Endothelial cell of umbilical vein (primary cell): ENCODE results near the gene RNF144B. TPM values are rescaled to one million over a fixed set of nuclear protein-coding genes. Genes with fewer than 3 reads are reported as not detected.

Source experiments
- BruUV-seq: library from RNA; stranded (reverse); fragments of 400-500 nt; replicated peaks from 2 replicates; lab custom pipeline; 2021; lab: Mats Ljungman, UMichigan
- CTCF ChIA-PET: fragments of 300-600, 350-600 bp; sonication (Branson Sonifier 250); formaldehyde crosslinking; loops from one replicate; lab custom pipeline; 2021; ENCODE audit warnings: antibody characterized with exemption, inconsistent platforms; lab: Charles Lee
- POLR2A ChIA-PET: fragments of 300-600, 350-600 bp; sonication (Branson Sonifier 250); formaldehyde crosslinking; loops from one replicate; lab custom pipeline; 2021; ENCODE audit warnings: antibody characterized with exemption, inconsistent platforms; lab: Charles Lee
- DNase-seq: peaks from one replicate; pipeline ENCODE4 v3.0.0-alpha.2; 2011; ENCODE audit warnings: low read depth, low spot score
- FAIRE-seq: peaks from 2 replicates; lab custom pipeline; 2011; peaks lifted over from hg19 to GRCh38; lab: Jason Lieb, UNC
- H2AFZ ChIP-seq: 2 replicates; pipeline ENCODE4 v1.6.0; 2012; ENCODE audit warnings: low read depth, low read length, control low read depth, inconsistent platforms
- H3K27ac ChIP-seq: 2 replicates; pipeline ENCODE4 v1.5.1; 2011; ENCODE audit warnings: low read depth, mild to moderate bottlenecking, control low read depth, low read length, moderate library complexity; ENCODE audit not compliant: insufficient read depth
- H3K27me3 ChIP-seq, 2 experiments: 2 replicates each; pipeline versions ENCODE4 v1.6.0 to v1.6.1; 2011; ENCODE audit warnings: low read length in 2 of 2, mixed read lengths in 1 of 2; ENCODE audit not compliant: control insufficient read depth in 2 of 2, insufficient read depth in 2 of 2
- H3K36me3 ChIP-seq, 2 experiments: 2 replicates in 1 of 2; 3 replicates in 1 of 2; pipeline ENCODE4 v1.5.1; 2011; ENCODE audit warnings: low read length in 2 of 2, mild to moderate bottlenecking in 1 of 2, moderate library complexity in 1 of 2; ENCODE audit not compliant: control insufficient read depth in 2 of 2, insufficient read depth in 2 of 2; ENCODE audit errors: extremely low read depth in 1 of 2
- H3K4me1 ChIP-seq: 3 replicates; pipeline ENCODE4 v1.5.1; 2011; ENCODE audit warnings: mild to moderate bottlenecking, low read length; ENCODE audit not compliant: control insufficient read depth, insufficient read depth; ENCODE audit errors: extremely low read depth
- H3K4me2 ChIP-seq: 2 replicates; pipeline ENCODE4 v1.6.1; 2011; ENCODE audit warnings: low read length, control low read depth, mixed read lengths; ENCODE audit not compliant: insufficient read depth
- H3K4me3 ChIP-seq, 3 experiments: fragments of 200-600 bp in 1 of 3; sonication (generic), shearing (Covaris generic) in 1 of 3; replicated peaks in 1 of 3; 2 replicates each; pipeline ENCODE4 v1.5.1; 2011 to 2016; ENCODE audit warnings: control low read depth in 3 of 3, low read length in 3 of 3, mild to moderate bottlenecking in 2 of 3, inconsistent platforms in 1 of 3, low read depth in 1 of 3, moderate library complexity in 1 of 3; ENCODE audit not compliant: insufficient read depth in 1 of 3
- H3K79me2 ChIP-seq: 2 replicates; pipeline ENCODE4 v1.6.0; 2012; ENCODE audit warnings: low read length, inconsistent platforms; ENCODE audit not compliant: control insufficient read depth, insufficient read depth
- H3K9ac ChIP-seq: replicated peaks from 2 replicates; pipeline ENCODE3; 2011; ENCODE audit warnings: low read length, control low read depth; ENCODE audit not compliant: insufficient read depth; ENCODE audit errors: extremely low read depth
- H3K9me1 ChIP-seq: replicated peaks from 3 replicates; pipeline ENCODE4 v1.6.0; 2011; ENCODE audit warnings: mild to moderate bottlenecking, low read length; ENCODE audit not compliant: control insufficient read depth, insufficient read depth; ENCODE audit errors: extremely low read depth
- H3K9me3 ChIP-seq: replicated peaks from 2 replicates; pipeline ENCODE4 v1.5.1; 2012; ENCODE audit warnings: low read length, inconsistent platforms; ENCODE audit not compliant: control insufficient read depth, insufficient read depth
- H4K20me1 ChIP-seq: replicated peaks from 2 replicates; pipeline ENCODE3; 2011; ENCODE audit warnings: mild to moderate bottlenecking, low read length; ENCODE audit not compliant: control insufficient read depth, insufficient read depth; ENCODE audit errors: extremely low read depth
- EZH2 ChIP-seq: IDR thresholded peaks from 2 replicates; pipeline ENCODE4 v1.6.1; 2012; ENCODE audit warnings: borderline replicate concordance, low read depth, mild to moderate bottlenecking, moderate library complexity, low read length, inconsistent platforms; ENCODE audit not compliant: severe bottlenecking
- FOS ChIP-seq: IDR thresholded peaks from 2 replicates; pipeline ENCODE4 v1.6.1; 2011; ENCODE audit warnings: mild to moderate bottlenecking, low read length, moderate library complexity, borderline replicate concordance; ENCODE audit not compliant: insufficient read depth
- GATA2 ChIP-seq: IDR thresholded peaks from 2 replicates; pipeline ENCODE4 v1.7.0; 2011; ENCODE audit warnings: low read depth, mild to moderate bottlenecking, moderate library complexity, mixed read lengths, low read length; ENCODE audit not compliant: insufficient read length, insufficient read depth
- JUN ChIP-seq: IDR thresholded peaks from 2 replicates; pipeline ENCODE4 v1.6.1; 2011; ENCODE audit warnings: borderline replicate concordance, low read depth; ENCODE audit not compliant: insufficient read length, insufficient read depth
- MYC ChIP-seq: IDR thresholded peaks from one replicate; pipeline ENCODE4 v1.6.1; 2011; ENCODE audit warnings: mild to moderate bottlenecking, low read depth, low read length
- POLR2A ChIP-seq: IDR thresholded peaks from 2 replicates; pipeline ENCODE4 v1.6.1; 2012; ENCODE audit warnings: low read depth, mild to moderate bottlenecking, control low read depth, low read length
- POLR2AphosphoS5 ChIP-seq: IDR thresholded peaks from 2 replicates; pipeline ENCODE4 v1.6.1; 2012; ENCODE audit warnings: low read depth, mild to moderate bottlenecking, control low read depth, low read length, moderate library complexity; ENCODE audit not compliant: insufficient read depth
- dilution Hi-C: fragments of 300-500 bp; cut with MboI; formaldehyde crosslinking; loops from one replicate; pipeline ENCODE4 v1.15.0; 2019; ENCODE audit warnings: low sequenced_read_pairs; ENCODE audit not compliant: extremely low pct_ligation_motif_present
- intact Hi-C: fragments of 100-400 bp; cut with micrococcal nuclease; formaldehyde crosslinking; loops from one replicate; pipeline ENCODE4 v1.10.0; 2022
- polyA plus RNA-seq, 4 experiments: library from polyadenylated mRNA; depleted of rRNA in 3 of 4; stranded (reverse) in 3 of 4; unstranded in 1 of 4; fragments of >200 nt; gene quantifications; 2 replicates each; pipeline versions ENCODE4 v1.2.1 to v1.2.3, GENCODE V29; 2011 to 2012; ENCODE audit warnings: missing spikeins in 1 of 4
- total RNA-seq: library from RNA; stranded (reverse); gene quantifications from 2 replicates; pipeline ENCODE4 v1.2.3, GENCODE V29; 2021
- TF ChIP-seq, protein P1 (sequence below), 2 donors: IDR thresholded peaks; 1 replicate in 1 of 2; 2 replicates in 1 of 2; pipeline ENCODE4 v1.5.1; 2011; ENCODE audit warnings: low read length in 2 of 2, mild to moderate bottlenecking in 2 of 2, moderate library complexity in 2 of 2, control low read depth in 1 of 2, inconsistent platforms in 1 of 2, low read depth in 1 of 2; ENCODE audit not compliant: insufficient read depth in 1 of 2; ENCODE audit errors: extremely low read depth in 1 of 2
- TF ChIP-seq, protein P2 (sequence below): IDR thresholded peaks from 2 replicates; pipeline ENCODE4 v1.6.1; 2011; ENCODE audit not compliant: insufficient read depth, insufficient read length

The RNF144B gene
- total and polyA plus RNA-seq, 2 donors (not counting 3 experiments of a cell fraction or from before 2014, with no cell fraction given), result 18.1 to 97.3 TPM

DNA sequence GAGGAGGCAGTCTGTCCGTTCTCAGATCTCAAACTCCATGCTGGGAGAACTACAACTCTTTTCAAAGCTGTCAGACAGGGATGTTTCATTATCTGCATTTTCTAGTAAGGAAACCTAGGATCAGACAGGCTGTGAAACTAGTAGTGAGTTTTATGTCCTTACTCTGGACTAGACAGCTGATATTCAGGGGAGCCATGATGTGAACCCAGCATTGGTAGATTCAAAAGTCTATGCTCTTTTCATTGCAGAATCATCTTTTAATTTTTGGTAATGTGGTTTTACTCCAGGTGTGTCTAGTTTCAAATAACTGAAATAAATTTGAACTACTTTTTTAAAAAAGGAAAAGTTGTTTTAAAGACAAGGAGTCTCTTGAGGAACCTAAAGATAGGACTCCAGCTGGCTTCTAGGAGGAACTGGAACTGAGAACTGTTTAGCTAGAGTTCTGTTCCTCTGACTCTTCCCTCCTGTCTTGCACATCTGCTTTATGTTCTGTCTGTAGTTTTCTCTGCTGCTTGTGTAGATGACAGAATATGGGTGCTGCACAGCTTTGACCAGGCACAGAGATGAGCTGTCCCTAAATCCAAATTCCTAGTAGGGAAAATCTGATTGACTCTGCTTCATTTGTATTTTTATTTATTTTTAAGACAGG lies 27.8 kb upstream of the RNF144B start:
- BruUV-seq, result no TSS peak
- Histone ChIP-seq H3K4me3 (no peak overlapping the region), H3K27me3 (no peaks in the 10 kb centered on the region), H3K9me1 (no peaks in the 10 kb centered on the region), H3K79me2 (no peaks in the 10 kb centered on the region), H3K4me2 (no peak overlapping the region), H3K27ac (no peak overlapping the region), H3K36me3 (no peaks in the 10 kb centered on the region), H2AFZ (no peak overlapping the region), H3K4me1 (peaks cover 27% of the 10 kb centered on the region), H3K9ac (no peak overlapping the region), H3K9me3 (no peaks in the 10 kb centered on the region), H4K20me1 (no peaks in the 10 kb centered on the region)
- DNase-seq (no peak), FAIRE-seq (no peak)
- POLR2A ChIA-PET, result no interaction called here
- TF ChIP-seq FOS, result no peak
- TF ChIP-seq GATA2, result no peak
- TF ChIP-seq EZH2, result no peak
- TF ChIP-seq, protein P1, sequence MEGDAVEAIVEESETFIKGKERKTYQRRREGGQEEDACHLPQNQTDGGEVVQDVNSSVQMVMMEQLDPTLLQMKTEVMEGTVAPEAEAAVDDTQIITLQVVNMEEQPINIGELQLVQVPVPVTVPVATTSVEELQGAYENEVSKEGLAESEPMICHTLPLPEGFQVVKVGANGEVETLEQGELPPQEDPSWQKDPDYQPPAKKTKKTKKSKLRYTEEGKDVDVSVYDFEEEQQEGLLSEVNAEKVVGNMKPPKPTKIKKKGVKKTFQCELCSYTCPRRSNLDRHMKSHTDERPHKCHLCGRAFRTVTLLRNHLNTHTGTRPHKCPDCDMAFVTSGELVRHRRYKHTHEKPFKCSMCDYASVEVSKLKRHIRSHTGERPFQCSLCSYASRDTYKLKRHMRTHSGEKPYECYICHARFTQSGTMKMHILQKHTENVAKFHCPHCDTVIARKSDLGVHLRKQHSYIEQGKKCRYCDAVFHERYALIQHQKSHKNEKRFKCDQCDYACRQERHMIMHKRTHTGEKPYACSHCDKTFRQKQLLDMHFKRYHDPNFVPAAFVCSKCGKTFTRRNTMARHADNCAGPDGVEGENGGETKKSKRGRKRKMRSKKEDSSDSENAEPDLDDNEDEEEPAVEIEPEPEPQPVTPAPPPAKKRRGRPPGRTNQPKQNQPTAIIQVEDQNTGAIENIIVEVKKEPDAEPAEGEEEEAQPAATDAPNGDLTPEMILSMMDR (IDR thresholded peaks at IDR 0.05; ENCODE audit: extremely low read depth in 1 of 2, insufficient read depth in 1 of 2, low read depth in 1 of 2, low read length in 2 of 2), result no peak
- TF ChIP-seq POLR2A, result no peak
- TF ChIP-seq POLR2AphosphoS5, result no peak
- no peak for TF ChIP-seq JUN
- no peak for TF ChIP-seq MYC
- TF ChIP-seq, protein P2, sequence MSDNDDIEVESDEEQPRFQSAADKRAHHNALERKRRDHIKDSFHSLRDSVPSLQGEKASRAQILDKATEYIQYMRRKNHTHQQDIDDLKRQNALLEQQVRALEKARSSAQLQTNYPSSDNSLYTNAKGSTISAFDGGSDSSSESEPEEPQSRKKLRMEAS, result no peak
- intact Hi-C loops (no loop called here), dilution Hi-C loops (no loop called here)
- CTCF ChIA-PET, result interaction anchor here (0.8 to 1.8 kb wide), 3 partner anchors 11 to 90 kb away, joined by 3 to 5 read pairs (median 3); no protein-coding TSS in a partner anchor
